ENCODE data around the gene STX10.

GRCh38 chr19:13109361-13110098 lies 40.6 kb downstream of the STX10 start:
- TF ChIP-seq CTCF (IDR thresholded peaks at IDR 0.05; ENCODE audit: low read length) (no peak), EZH2 (IDR thresholded peaks at IDR 0.05; ENCODE audit: borderline replicate concordance, low read length) (no peak)
